Jurkat, Clone E6-1 (cell line): ENCODE results near the gene NLRP11.
"Not testable (repeated sequence)": the region's sequence is repeated elsewhere in the genome, so short reads cannot be mapped to it uniquely, and the experiment has no call there.

Source experiments
- DNase-seq: peaks from one replicate; pipeline ENCODE4 v3.0.0-alpha.2; 2011; ENCODE audit warnings: low read depth, low spot score
- H3K4me3 ChIP-seq: 2 replicates; pipeline ENCODE4 v1.5.1; 2011; ENCODE audit warnings: mild to moderate bottlenecking, low read length, control low read depth, moderate library complexity

Gene NLRP11

GRCh38 chr19:55801416-55801815 is 30.4 kb downstream of the NLRP11 start:
- no peak overlapping the region for H3K4me3 ChIP-seq
- DNase-seq = no peak

DNA sequence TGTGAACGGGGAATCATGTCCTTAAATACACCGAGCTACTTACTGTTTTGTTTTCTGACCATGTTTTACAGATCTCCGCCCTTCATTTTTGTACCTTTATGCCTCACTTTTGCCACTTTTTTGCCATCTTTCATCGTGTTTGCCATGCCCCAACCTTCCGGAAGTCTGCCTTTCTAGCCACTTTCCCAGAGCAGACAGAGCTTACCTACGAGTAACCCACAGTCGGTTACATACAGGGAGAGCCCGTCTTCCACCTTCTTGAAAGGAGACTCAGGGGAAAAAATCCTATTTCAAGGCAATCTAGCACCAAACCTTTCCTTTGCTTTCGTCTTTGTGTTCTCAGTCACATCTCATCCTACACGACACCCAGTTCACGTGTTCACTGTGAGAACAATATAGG is 36.8 kb downstream of the NLRP11 start:
- H3K4me3 ChIP-seq = no peak overlapping the region
- no peak for DNase-seq

- no peak overlapping the region for H3K4me3 ChIP-seq
- DNase-seq = no peak
Observed at GRCh38 chr19:55781112-55781511, 50.7 kb downstream of the NLRP11 start.

- DNase-seq = no peak
Observed at GRCh38 chr19:55778331-55778730, 53.5 kb downstream of the NLRP11 start.

GRCh38 chr19:55777528-55777927 is 54.3 kb downstream of the NLRP11 start:
- DNase-seq = no peak
- H3K4me3 ChIP-seq = no peak overlapping the region

More at GRCh38 chr19:55778331-55778730, 53.5 kb downstream of the NLRP11 start:
- no peak overlapping the region for H3K4me3 ChIP-seq

DNA sequence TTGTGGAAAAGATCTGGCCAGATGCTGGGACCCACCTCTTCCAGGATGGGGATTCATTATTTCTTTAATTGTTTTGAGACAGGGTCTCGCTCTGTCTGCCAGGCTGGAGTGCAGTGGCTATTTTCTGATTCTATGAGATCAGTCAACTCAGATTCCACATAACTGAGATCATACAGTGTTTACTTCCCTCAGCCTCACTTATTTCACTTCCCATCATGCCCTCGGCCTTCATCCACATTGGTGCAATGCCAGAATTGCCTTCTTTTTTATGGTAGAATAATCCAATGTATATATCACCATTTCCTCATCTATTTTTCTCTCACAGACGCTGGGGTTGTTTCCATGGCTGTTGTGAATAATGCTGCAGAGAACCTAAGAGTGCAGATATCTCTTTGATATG is 62.2 kb downstream of the NLRP11 start:
- not testable (repeated sequence) for H3K4me3 ChIP-seq, DNase-seq

- DNase-seq, H3K4me3 ChIP-seq: not testable (repeated sequence)
Observed at GRCh38 chr19:55768818-55769217, 63.0 kb downstream of the NLRP11 start, which contains the start of gene RFPL4AL1. TSS of gene RFPL4AL1 (plus strand) at chr19:55769118. CDS start at chr19:55771805, 2,687 bp downstream.

DNA sequence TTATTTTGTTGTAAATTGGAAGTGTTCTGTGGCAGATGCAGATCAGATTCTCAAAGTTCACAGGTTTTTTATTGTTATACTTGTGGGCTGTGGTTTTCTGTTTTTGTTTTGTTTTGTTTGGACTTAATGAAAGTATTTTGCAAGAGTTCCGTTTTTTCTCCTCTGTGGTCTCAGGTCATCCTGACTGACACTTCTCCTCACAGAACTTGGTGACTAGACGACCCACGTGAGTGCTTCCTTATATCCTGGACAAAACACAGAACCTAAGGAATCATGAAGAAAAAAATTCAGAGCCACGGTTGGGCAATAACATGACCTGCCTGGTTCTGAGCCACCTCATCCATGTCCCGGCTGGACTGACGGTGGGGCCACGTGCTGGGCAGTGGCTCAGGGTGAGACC is 65.3 kb downstream of the NLRP11 start:
- no peak overlapping the region for H3K4me3 ChIP-seq
- no peak for DNase-seq

- H3K4me3 ChIP-seq, DNase-seq: not testable (repeated sequence)
Observed at GRCh38 chr19:55758797-55759196, 73.0 kb downstream of the NLRP11 start, which contains the start of gene RFPL4A. TSS of gene RFPL4A (plus strand) at chr19:55759097. CDS start at chr19:55761801, 2,704 bp downstream.

DNA sequence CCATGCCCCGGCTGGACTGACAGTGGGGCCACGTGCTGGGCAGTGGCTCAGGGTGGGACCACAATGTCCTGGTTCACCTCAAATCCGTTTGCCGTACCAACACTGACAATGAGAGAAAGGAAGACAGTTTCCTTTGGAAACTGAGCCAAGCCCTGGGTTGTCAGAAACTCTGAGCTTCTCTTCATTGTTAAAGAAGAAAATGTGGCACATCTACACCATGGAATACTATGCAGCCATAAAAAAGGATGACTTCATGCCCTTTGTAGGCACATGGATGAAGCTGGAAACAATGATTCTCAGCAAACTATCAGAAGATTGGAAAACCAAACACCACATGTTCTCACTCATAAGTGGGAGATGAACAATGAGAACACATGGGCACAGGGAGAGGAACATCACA is 75.0 kb downstream of the NLRP11 start:
- not testable (repeated sequence) for DNase-seq, H3K4me3 ChIP-seq

- DNase-seq = no peak
- H3K4me3 ChIP-seq = no peak overlapping the region
Observed at GRCh38 chr19:55753401-55753800, 78.4 kb downstream of the NLRP11 start.

DNA sequence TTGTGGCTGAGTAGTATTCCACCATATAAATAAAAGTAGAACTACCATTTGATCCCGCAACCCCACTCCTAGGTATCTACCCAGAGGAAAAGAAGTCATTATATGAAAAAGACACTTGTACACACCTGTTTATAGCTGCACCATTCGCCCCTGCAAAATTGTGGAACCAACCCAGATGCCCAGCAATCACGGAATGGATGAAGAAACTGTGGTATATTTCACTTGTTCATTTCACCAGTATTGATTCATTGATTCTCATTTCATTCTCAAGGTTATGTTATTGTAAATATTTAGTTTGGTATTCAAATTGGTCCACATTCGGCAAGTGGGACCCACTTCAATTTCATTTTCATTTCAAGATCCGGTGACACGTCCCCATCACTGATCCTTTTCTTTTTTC is 81.1 kb downstream of the NLRP11 start:
- no peak for DNase-seq

DNA sequence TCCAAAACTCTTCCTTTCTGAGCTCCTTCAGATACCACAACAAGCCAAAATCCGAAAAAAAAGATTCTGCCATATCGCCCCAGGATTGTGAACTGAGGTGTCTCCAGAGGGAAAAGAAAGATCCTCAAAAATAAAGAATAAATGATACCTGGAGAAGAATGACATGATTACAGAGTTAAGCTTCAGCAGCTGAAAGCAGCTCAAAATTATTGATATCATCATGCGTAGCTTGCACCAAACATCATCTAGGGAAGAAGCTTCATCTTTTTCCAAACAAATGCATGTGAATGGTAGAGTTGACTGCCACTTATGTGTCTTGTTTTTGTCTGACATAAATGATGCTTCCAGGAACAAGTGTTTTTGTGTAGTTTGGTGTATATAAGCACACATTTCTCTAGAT is 93.5 kb downstream of the NLRP11 start, which contains the start of gene NLRP9:
TSS of gene NLRP9 (minus strand) at position 101 of the 400 bp plus-strand sequence. CDS start at position 73, 28 bp downstream.
- H3K4me3 ChIP-seq = no peak within 1 kb of the TSS
- DNase-seq = no peak

More for the DNA sequence above, 81.1 kb downstream of the NLRP11 start:
- no peak overlapping the region for H3K4me3 ChIP-seq
